ENCODE measurements around the gene JHY. TPM values are rescaled to one million over a fixed set of nuclear protein-coding genes. Genes with fewer than 3 reads are reported as not detected.
"Not testable (repeated sequence)": the region's sequence is repeated elsewhere in the genome, so short reads cannot be mapped to it uniquely, and the experiment has no call there.

Gene JHY
- total RNA-seq (2014; rRNA removed; shearing (Covaris generic); ENCODE audit: low replicate concordance) = 2.3 and 3.1 TPM in 2 replicates

DNA sequence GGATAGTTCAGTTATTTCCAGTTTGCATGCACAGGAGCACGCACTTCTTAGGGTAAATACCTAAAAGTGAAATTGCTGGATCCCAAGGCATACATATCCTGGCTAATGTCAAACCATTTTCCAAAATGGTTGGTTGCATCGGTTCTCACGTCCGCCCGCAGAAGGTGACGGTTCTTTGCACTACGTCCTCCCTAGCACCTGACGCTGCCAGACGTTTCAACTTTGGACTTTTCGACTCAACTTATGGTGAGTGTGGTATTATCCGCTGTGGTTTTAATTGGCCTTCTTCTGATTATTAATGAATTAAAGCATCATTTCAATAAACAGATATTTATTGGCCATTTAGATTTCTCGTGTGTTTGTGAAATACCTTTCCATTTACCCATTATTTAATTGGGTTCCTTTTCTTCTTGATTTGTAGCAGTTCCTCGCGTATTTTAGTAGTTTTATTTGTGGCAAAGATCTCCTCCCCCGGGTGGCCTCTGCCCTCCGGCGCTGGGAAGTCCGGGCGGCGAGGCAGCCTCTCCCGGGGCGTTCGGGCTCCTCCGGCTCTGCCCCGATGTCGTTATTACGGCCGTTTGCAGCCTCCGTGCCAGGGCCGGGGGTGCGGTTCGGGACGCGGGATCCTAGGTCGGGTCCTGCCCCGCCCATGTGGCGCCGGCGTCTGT, at the start of gene JHY:
TSS of gene JHY (plus strand) at position 571 of the 668 bp plus-strand sequence. CDS start 3,091 bp downstream, outside the sequence.
- in situ Hi-C loops (cut with HindIII; ENCODE audit: low pct_unique_long_range_greater_than_20kb, low sequenced_read_pairs) = no loop called here
- DNase-seq (ENCODE audit: low read depth) = peak; percentile 12

DNA sequence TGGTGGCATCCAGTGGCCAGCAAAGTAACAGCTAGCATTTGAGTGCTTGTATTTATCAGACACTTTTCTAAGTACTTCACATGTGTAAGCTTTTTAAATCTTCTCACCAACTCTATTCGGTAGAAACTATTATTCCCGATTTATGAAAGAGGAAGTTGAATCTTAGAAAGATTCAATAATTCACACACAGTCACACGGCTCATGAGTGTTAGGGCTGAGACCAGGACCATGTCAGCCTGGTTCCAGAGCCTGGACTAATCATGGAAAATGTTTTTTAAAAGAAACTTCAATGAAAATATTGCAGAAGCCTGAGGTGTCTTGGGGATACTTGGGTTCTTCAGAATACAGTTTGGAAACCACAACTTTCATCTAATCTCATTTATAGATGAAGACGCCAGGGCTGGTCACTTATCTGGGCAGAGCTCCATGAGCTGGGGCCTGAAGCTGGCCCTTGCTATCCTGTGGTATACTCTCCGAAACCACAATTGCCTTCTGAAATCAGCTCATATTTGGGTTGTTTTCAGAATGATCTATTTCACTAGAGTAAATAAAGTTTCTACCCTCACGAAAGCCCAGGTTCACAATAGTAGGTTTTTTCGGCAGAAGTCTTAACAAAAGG, 48.6 kb upstream of the JHY start:
- in situ Hi-C loops (cut with HindIII; ENCODE audit: low pct_unique_long_range_greater_than_20kb, low sequenced_read_pairs) = no loop called here
- DNase-seq (ENCODE audit: low read depth) = no peak

DNA sequence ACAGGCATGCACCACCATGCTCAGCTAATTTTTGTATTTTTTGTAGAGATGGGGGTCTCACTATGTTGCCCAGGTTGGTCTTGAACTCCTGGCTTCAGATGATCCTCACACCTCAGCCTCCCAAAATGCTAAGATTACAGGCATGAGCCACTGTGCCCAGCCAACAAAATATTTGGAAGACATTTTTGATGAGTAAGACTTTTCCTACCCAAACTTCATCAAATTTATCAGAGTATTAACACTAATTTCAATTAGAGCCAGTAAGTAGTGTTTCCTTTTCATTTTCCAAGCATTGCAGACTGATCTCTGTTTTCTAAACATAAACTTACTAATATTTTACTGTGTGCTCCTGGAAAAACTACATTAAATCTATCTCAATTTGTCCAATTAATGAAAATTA, 45.6 kb upstream of the JHY start:
- in situ Hi-C loops (cut with HindIII; ENCODE audit: low pct_unique_long_range_greater_than_20kb, low sequenced_read_pairs) = no loop called here
- DNase-seq (ENCODE audit: low read depth) = no peak

DNA sequence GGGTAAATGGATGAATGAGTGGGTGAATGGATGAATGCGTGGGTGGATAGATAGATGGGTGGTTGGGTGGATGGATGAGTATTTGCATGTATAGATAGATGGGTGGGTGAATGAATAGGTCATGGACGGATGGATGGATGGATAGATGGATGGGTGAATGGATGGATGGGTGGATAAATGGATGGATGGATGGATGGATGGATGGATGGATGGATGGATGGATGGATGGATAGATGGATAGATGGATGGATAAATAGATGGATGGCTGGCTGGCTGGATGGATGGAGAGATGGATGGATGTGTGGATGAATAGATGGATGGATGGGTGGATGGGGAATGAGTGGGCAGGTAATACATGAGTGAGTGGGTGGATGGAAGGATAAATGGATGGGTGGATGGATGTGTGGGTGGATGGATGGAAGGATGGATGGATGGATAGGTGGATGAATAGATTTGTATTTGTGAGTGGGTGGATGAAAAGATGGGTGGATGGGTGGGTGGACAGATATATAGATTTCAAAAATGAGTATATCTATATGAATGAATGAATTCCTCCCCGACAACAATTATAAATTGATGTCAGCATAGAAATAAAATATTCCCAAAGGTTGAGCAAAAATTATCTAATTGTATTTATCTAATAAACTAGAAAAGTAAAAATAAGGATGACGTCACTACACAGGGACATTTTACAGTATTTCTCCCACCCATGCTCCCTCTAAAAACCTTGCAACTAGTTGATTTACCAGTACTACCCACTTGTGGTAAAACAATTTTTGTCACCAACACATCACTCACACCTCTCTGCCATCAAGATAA, 44.8 kb upstream of the JHY start:
- in situ Hi-C loops (cut with HindIII; ENCODE audit: low pct_unique_long_range_greater_than_20kb, low sequenced_read_pairs) = no loop called here
- no peak for DNase-seq (ENCODE audit: low read depth)

DNA sequence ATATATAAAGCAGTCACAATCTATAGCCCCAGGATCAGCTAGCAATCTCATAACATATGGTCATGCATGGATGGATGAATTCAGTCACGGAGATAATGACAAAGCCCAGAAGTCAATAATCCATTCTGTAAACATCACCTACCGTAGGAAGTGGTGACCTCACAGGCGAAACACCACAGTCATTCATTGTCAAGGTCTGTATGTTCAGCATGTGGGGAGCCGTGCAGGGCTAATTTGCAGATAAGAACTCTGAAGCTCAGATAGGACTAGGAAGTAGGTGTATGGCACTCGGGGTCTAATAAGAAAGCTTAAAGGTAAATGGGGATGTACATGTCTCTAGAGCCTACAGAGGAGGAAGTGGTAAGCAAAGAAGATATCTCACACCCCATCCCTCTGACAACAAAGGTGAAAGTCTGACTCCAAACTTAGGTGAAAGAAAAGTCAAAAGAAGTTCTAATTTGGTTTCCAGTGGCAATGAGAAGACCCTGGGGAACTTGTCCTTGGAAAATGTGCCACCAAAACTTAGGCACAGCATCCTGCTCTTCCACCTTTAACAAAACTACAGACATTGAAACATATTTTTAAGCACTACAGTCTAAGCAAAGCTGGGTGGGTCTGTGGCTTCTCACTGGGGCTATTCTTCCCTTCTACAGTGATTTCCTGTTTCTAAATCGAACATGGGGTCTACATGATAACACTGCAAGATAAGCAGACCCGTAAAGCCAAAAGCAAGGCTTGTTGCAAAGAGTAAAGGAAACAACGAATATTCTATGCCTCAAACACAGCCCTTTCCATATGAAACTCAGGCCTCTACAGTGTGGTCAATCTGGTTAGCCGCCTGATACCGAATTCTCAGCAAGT, 39.0 kb upstream of the JHY start:
- no peak for DNase-seq (ENCODE audit: low read depth)
- in situ Hi-C loops (cut with HindIII; ENCODE audit: low pct_unique_long_range_greater_than_20kb, low sequenced_read_pairs) = no loop called here

DNA sequence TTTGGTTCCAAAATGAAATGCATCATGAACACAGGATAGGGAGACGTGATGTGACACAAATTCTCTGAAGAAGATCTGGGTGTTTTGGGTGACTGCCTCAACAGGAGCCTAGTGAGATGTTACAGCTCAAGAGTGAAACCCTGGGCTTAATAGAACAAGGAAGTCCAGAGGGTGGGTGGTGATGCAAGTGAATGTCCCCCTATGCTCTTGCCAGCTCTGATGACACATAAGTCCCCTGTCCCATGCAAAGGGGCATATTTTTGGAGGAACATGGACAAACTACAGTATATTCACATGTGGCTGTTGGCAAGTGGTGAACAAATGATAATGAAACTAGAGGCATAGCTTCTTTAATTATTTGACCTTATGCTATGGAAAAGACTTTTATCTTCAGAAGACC, 35.1 kb upstream of the JHY start:
- in situ Hi-C loops (cut with HindIII; ENCODE audit: low pct_unique_long_range_greater_than_20kb, low sequenced_read_pairs) = no loop called here

DNA sequence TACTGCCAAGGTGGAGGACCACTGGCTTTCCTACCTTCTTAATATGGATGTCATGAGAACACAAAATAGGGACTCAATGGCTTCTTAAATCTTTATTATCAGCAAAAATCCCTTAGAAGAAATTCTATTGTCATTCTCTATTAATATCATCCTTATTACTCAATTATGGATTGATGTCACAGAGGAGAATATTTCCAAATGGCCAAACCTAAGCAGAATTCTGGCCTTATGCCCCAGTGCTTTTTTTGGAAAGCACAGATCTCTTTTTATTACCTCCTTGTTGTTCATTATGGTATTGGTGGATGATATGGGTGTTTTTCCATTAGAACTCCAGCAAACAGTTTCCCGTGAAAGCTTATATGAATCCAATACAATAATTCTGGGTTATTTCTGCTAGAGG, 34.4 kb upstream of the JHY start:
- DNase-seq (ENCODE audit: low read depth) = no peak
- in situ Hi-C loops (cut with HindIII; ENCODE audit: low pct_unique_long_range_greater_than_20kb, low sequenced_read_pairs) = no loop called here

More for the DNA sequence above, 35.1 kb upstream of the JHY start:
- no peak for DNase-seq (ENCODE audit: low read depth)

DNA sequence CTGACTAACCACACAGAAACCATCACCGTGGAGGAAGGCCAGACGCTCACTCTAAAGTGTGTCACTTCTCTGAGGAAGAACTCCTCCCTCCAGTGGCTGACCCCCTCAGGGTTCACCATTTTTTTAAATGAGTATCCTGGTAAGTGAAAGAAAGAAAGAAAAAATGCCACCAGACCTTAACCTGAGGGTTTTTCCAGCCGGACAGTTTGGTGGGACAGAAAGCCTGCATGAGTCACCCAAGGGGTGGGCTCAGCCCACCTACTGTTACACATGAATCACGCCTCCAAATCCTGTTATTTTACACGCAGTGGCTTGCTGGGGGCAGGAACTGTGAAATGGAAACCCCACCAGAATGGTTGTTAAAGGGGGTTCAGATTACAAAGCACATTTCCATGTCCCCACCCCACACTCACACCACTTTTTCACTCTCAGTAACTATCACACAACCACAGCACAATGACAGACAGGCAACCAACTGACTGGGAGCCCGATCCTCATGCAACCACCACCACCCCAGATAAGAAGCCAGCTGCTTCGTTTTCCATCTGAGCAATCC, 32.4 kb upstream of the JHY start:
- DNase-seq (ENCODE audit: low read depth) = peak; percentile 92
- in situ Hi-C loops (cut with HindIII; ENCODE audit: low pct_unique_long_range_greater_than_20kb, low sequenced_read_pairs) = loop anchor here (10.0 to 25.0 kb wide), 2 partner anchors 212 to 215 kb away; partner anchors contain the start of gene HSPA8

DNA sequence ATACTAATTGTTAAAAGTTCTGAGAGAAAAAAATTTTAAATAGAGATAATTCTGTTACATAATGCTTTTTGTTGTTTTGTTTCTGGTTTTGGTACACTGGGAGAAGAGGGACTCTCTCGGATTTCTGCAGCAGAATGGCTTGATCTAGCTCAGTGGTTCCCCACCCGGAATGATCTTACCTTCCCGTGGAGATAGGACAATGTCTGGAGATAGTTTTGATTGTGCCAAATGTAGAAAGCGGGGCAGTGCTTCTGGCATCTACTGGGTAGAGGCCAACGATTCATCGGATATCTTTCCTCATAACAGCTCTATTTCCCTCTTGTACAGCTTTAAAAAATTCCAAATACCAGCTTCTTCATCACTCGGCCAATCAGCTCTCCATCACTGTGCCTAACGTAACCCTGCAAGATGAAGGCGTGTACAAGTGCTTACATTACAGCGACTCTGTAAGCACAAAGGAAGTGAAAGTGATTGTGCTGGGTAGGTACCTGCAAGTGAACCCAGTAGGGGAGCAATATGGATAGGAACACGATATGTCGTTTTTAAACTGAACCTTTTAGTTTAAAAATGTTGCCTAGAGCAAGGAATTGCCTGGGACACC, 31.1 kb upstream of the JHY start:
- DNase-seq (ENCODE audit: low read depth) = peak; percentile 14
- in situ Hi-C loops (cut with HindIII; ENCODE audit: low pct_unique_long_range_greater_than_20kb, low sequenced_read_pairs) = loop anchor here (10.0 to 25.0 kb wide), 2 partner anchors 211 to 217 kb away; partner anchors contain the start of gene HSPA8

DNA sequence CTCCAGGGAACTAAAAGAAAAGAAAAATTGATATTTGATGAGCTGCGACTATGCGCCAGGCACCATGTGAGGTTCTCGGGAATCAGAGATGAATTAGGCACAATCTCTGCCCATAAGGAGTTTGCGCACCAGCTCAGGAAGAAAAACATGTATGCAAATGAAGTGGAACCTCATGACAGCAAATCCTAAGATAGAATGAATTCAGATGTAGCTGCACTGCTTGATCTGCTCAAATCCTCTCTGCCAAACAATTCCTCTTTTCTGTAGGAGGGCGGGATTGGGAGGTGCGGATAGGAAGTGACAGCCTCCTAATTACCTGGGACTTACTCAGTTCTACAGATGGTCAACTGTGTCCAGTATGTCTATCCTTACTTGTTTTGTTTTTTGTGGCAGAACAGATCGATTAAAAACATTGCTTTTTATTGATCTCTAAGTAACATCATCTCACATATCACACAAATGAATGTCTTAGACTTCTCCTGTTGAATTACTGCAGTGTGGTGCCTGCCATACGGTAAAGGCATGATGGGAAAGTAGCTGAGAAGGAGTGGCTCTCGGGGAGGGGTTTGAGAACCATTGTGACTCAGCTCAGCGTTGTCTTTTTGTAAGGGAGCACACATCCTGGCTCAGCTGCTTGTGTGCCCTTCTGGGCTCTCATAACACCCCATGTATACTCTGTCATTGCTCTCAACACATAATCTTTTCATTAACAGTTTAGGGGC, 30.3 kb upstream of the JHY start:
- DNase-seq (ENCODE audit: low read depth) = peak; percentile 44
- in situ Hi-C loops (cut with HindIII; ENCODE audit: low pct_unique_long_range_greater_than_20kb, low sequenced_read_pairs) = loop anchor here (10.0 to 25.0 kb wide), 2 partner anchors 210 to 217 kb away; partner anchors contain the start of gene HSPA8

DNA sequence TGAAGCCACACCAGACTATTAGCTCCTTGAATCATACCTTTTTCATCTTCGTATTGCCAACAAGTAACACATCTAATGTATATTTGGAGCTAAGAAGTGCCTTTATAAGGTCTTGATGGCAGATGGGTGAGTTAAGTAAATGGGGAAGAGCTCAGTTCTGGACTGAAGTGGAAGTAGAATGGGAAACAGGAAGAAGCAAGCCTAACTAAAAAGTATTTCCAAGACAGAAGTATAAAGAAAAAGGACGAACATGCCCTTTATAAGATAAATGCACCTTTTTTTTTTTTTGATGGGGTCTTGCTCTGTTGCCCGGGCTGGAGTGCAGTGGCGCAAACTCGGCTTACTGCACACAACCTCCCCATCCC, 29.8 kb upstream of the JHY start:
- in situ Hi-C loops (cut with HindIII; ENCODE audit: low pct_unique_long_range_greater_than_20kb, low sequenced_read_pairs) = loop anchor here (10.0 to 25.0 kb wide), 2 partner anchors 210 to 218 kb away; partner anchors contain the start of gene HSPA8
- no peak for DNase-seq (ENCODE audit: low read depth)

DNA sequence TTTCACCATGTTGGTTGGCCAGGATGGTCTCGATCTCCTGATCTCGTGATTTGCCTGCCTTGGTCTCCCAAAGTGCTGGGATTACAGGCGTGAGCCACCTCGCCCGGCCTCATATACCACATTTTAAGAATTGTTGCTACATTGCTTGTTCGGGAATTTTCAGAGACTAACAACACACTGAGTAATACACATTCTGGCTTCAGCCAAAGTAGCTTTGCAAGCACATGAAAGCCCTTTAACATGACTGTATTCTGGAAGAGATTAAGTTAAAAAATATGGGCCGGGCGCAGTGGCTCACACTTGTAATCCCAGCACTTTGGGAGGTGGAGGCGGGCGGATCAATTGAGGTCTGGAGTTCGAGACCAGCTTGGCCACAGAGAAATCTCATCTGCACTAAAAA, 29.3 kb upstream of the JHY start:
- in situ Hi-C loops (cut with HindIII; ENCODE audit: low pct_unique_long_range_greater_than_20kb, low sequenced_read_pairs) = loop anchor here (10.0 to 25.0 kb wide), 2 partner anchors 209 to 218 kb away; partner anchors contain the start of gene HSPA8
- DNase-seq (ENCODE audit: low read depth) = no peak

DNA sequence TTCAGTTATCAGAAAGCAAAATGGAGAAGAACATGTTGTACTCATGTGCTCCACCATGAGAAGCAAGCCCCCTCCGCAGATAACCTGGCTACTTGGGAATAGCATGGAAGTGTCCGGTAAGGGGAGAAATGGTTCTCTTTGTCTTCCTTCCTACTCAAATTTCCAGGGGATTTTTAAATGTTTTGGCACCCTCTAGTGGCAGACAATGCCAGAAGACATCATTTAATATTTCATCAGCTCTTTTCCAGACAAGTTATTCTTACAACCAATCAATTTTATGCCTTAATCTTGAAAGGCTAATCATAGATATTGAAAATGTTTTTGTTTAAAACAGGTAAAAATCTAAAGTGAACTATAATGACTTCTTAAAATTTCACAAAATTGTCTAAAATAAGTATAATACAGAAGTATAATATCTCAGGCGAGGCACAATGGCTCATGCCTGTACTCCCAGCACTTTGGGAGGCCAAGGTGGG, 28.6 kb upstream of the JHY start:
- in situ Hi-C loops (cut with HindIII; ENCODE audit: low pct_unique_long_range_greater_than_20kb, low sequenced_read_pairs) = loop anchor here (10.0 to 25.0 kb wide), 2 partner anchors 208 to 219 kb away; partner anchors contain the start of gene HSPA8
- peak; percentile 79 for DNase-seq (ENCODE audit: low read depth)

DNA sequence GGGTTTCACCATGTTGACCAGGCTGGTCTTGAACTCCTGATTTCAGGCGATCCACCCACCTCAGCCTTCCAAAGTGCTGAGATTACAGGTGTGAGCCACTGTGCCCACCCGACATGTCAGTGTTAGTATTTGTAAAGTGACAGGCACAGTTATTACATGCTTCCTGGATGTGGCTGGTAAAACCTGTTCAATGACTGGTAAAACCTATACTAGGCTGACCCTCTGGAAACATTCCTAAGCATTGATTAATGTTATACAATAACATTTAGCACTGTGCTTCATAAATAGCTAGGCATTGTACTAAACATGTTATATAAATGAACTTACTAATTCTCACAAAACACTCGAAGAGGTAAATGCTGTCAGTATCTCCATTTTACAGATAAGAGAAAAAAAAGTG, 20.9 kb upstream of the JHY start:
- DNase-seq (ENCODE audit: low read depth) = no peak
- in situ Hi-C loops (cut with HindIII; ENCODE audit: low pct_unique_long_range_greater_than_20kb, low sequenced_read_pairs) = loop anchor here (25.0 kb wide), 1 partner anchor 201 kb away; the partner anchor contains the start of gene HSPA8

DNA sequence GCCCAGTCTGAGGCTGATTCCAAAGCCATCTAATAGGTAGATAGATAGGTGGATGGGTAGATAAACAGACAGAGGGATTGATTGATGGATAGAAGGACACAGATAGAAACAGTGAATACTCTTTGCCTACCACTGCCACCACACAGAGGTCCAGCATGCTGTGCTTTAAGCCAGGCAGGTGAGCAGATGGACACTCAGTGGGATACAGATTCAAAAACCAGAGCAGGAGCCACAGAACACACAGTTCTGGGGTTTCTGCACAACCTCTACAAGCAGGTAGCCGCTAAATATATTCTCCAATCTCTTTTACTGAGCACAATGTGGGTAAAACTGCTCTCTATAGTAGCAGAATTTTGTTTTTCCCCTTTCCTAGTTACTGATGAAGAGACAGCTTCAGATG, 20.5 kb upstream of the JHY start:
- no peak for DNase-seq (ENCODE audit: low read depth)
- in situ Hi-C loops (cut with HindIII; ENCODE audit: low pct_unique_long_range_greater_than_20kb, low sequenced_read_pairs) = loop anchor here (25.0 kb wide), 1 partner anchor 200 kb away; the partner anchor contains the start of gene HSPA8

DNA sequence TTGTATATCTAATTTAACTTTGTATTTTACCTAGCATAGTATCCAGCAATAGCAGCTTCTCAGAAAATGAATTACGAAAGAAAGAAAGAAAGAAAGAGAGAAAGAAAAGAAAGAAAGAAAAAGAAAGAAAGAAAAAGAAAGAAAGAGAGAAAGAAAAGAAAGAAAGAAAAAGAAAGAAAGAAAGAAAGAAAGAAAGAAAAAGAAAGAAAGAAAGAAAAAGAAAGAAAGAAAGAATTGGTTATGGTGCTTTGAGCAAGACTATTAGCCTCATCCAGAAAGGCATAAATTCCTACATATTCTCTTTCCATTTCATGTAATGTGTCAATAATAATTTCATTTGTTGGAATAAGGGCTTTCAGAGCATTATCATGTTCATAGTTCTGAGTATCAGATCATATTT, 19.4 kb upstream of the JHY start:
- not testable (repeated sequence) for DNase-seq (ENCODE audit: low read depth)
- in situ Hi-C loops (cut with HindIII; ENCODE audit: low pct_unique_long_range_greater_than_20kb, low sequenced_read_pairs) = loop anchor here (25.0 kb wide), 1 partner anchor 199 kb away; the partner anchor contains the start of gene HSPA8
